Parathyroid adenoma (tissue), 2 donors: ENCODE data around the gene TUBA1A.

ENCODE experiments used
- H2AFZ ChIP-seq: fragments of 300-600 bp; sonication (generic); one replicate; pipeline ENCODE4 v1.7.0; 2017; ENCODE audit warnings: antibody characterized with exemption, mild to moderate bottlenecking
- H3K27ac ChIP-seq: fragments of 300-600 bp; sonication (generic); one replicate; pipeline ENCODE4 v1.7.0; 2017
- H3K27me3 ChIP-seq: fragments of 300-600 bp; sonication (generic); one replicate; pipeline ENCODE4 v1.7.0; 2017; ENCODE audit warnings: low read length; ENCODE audit not compliant: control insufficient read depth, insufficient read depth
- H3K36me3 ChIP-seq: fragments of 300-600 bp; sonication (generic); one replicate; pipeline ENCODE4 v1.7.0; 2017; ENCODE audit warnings: low read length; ENCODE audit not compliant: control insufficient read depth, insufficient read depth
- H3K4me1 ChIP-seq: fragments of 300-600 bp; sonication (generic); one replicate; pipeline ENCODE4 v1.7.0; 2017; ENCODE audit warnings: control low read depth
- H3K4me2 ChIP-seq: fragments of 300-600 bp; sonication (generic); one replicate; pipeline ENCODE4 v1.7.0; 2017; ENCODE audit warnings: low read length
- H3K4me3 ChIP-seq: fragments of 300-600 bp; sonication (generic); one replicate; pipeline ENCODE4 v1.7.0; 2017; ENCODE audit warnings: low read depth, low read length
- H3K79me2 ChIP-seq: fragments of 300-600 bp; sonication (generic); one replicate; pipeline ENCODE4 v1.7.0; 2017; ENCODE audit warnings: control low read depth
- H3K9ac ChIP-seq: fragments of 300-600 bp; sonication (generic); one replicate; pipeline ENCODE4 v1.7.0; 2017; ENCODE audit warnings: mild to moderate bottlenecking
- H3K9me3 ChIP-seq: fragments of 300-600 bp; sonication (generic); one replicate; pipeline ENCODE4 v1.7.0; 2017; ENCODE audit warnings: low read length; ENCODE audit not compliant: control insufficient read depth
- CTCF ChIP-seq: fragments of 300-600 bp; sonication (generic); IDR thresholded peaks from one replicate; pipeline ENCODE4 v1.7.0; 2017; ENCODE audit warnings: antibody characterized with exemption, mild to moderate bottlenecking
- donor health status: primary hyperparathyroidism.

TUBA1A gene

DNA sequence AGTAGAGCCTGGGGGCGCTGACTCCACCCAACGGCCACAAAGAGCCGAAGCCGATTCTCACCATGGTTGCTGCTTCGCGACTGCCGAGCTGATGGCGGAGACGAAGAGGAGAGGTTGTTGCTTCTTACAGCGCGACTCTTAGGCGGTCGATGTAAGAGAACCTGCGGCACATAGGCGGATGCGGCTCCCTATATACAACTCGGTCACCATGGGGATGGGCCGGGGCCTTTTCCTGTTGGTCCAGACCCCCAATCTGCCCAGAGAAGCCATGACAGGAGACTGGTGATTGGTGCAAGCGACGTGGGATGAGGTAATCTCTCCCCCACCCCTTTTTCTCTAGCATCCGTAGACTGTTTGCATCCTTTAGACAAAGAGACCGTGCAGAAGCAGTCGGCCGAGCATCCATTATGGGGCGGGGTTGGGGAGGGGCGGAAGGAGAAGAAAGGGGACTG lies at the start of gene TUBA1A:
TSS of gene TUBA1A (minus strand) at position 165 of the 452 bp plus-strand sequence. CDS start at position 64, 101 bp downstream.
- Histone ChIP-seq H3K9me3 (no peaks in the 10 kb centered on the region), H3K4me3 (peak within 1 kb of the TSS; percentile 93), H3K4me2 (peak within 1 kb of the TSS; percentile 85), H3K27ac (peak within 1 kb of the TSS; percentile 98), H2AFZ (peak within 1 kb of the TSS; percentile 98), H3K36me3 (no peaks in the 10 kb centered on the region), H3K27me3 (no peaks in the 10 kb centered on the region), H3K9ac (peak within 1 kb of the TSS; percentile 98), H3K4me1 (no peaks in the 10 kb centered on the region), H3K79me2 (peaks cover 3% of the 10 kb centered on the region)
- no peak for TF ChIP-seq CTCF

- H3K27me3 ChIP-seq = no peaks in the 10 kb centered on the region
- H3K79me2 ChIP-seq = no peaks in the 10 kb centered on the region
- no peaks in the 10 kb centered on the region for H3K9me3 ChIP-seq
- no peak for TF ChIP-seq CTCF
- no peaks in the 10 kb centered on the region for H3K36me3 ChIP-seq
- H3K27ac ChIP-seq = no peak overlapping the region
- H3K4me1 ChIP-seq = no peaks in the 10 kb centered on the region
- H3K4me2 ChIP-seq = no peak overlapping the region
- H3K9ac ChIP-seq = no peak overlapping the region
- H3K4me3 ChIP-seq = no peak overlapping the region
- no peak overlapping the region for H2AFZ ChIP-seq
Observed at GRCh38 chr12:49236423-49236822, 47.5 kb upstream of the TUBA1A start.

DNA sequence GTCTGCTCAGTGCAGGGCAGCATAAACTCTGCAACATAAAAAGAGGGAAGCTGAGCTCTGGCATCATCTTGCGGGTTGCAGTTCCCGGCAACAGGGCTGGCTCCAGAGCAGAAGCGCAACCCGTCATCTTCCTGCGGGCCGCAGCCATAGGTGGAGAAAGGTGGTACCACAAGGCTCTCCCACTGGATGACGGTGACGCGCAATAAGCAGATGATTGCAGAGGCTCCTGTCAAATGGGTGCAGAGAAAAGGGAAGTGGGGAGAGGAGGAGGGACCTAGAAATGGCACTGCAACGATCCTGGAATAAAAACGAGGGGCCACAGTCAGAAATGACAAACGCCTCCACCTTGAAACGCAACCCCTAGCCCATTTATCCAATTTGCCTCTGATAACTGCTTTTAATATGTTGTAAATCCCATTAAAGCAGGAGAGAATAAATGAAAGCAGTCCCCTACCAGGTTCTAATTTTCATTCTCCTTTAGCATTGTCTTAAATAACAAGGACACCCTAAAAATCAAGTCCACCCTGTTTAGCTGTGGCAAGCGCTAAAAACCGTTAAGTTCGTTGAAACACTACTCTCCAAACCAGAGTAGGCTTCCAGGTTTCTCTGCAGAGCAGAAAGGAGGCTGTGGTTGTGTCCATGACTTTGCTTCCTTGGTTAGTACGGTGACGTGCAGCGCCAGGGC lies 45.1 kb upstream of the TUBA1A start:
- no peak for TF ChIP-seq CTCF
- H3K4me3 ChIP-seq = peak overlapping the region; percentile 73
- peak overlapping the region; percentile 92 for H3K4me2 ChIP-seq
- no peaks in the 10 kb centered on the region for H3K36me3 ChIP-seq
- no peak overlapping the region for H3K9ac ChIP-seq
- H3K9me3 ChIP-seq = no peaks in the 10 kb centered on the region
- H3K79me2 ChIP-seq = no peaks in the 10 kb centered on the region
- H3K4me1 ChIP-seq = peaks cover 3% of the 10 kb centered on the region
- H3K27me3 ChIP-seq = no peaks in the 10 kb centered on the region
- peak overlapping the region; percentile 87 for H3K27ac ChIP-seq
- H2AFZ ChIP-seq = peak overlapping the region; percentile 95

GRCh38 chr12:49232940-49233841 lies 44.3 kb upstream of the TUBA1A start:
- H3K36me3 ChIP-seq = no peaks in the 10 kb centered on the region
- H3K9ac ChIP-seq = no peak overlapping the region
- H3K4me1 ChIP-seq = peaks cover 3% of the 10 kb centered on the region
- no peaks in the 10 kb centered on the region for H3K27me3 ChIP-seq
- no peak overlapping the region for H3K4me2 ChIP-seq
- H3K9me3 ChIP-seq = no peaks in the 10 kb centered on the region
- H3K79me2 ChIP-seq = no peaks in the 10 kb centered on the region
- peak overlapping the region; percentile 23 for H2AFZ ChIP-seq
- peak overlapping the region; percentile 7 for H3K27ac ChIP-seq
- no peak for TF ChIP-seq CTCF
- H3K4me3 ChIP-seq = no peak overlapping the region
